Cardiac fibroblast (primary cell): ENCODE measurements around the gene LRGUK.

Experiments
- DNase-seq, 2 donors: peaks; one replicate each; pipeline versions ENCODE4 v3.0.0 to v3.0.0-alpha.2; 2010; ENCODE audit warnings: low read depth in 2 of 2
- H3K4me3 ChIP-seq, 2 donors: replicated peaks in 1 of 2; 1 replicate in 1 of 2; 2 replicates in 1 of 2; pipeline ENCODE4 v1.5.1; 2011; ENCODE audit warnings: low read depth in 2 of 2, low read length in 2 of 2, mild to moderate bottlenecking in 2 of 2, moderate library complexity in 1 of 2
- CTCF ChIP-seq: IDR thresholded peaks from one replicate; pipeline ENCODE4 v1.5.1; 2011; ENCODE audit warnings: low read depth, mild to moderate bottlenecking, low read length, inconsistent platforms

LRGUK gene

DNA sequence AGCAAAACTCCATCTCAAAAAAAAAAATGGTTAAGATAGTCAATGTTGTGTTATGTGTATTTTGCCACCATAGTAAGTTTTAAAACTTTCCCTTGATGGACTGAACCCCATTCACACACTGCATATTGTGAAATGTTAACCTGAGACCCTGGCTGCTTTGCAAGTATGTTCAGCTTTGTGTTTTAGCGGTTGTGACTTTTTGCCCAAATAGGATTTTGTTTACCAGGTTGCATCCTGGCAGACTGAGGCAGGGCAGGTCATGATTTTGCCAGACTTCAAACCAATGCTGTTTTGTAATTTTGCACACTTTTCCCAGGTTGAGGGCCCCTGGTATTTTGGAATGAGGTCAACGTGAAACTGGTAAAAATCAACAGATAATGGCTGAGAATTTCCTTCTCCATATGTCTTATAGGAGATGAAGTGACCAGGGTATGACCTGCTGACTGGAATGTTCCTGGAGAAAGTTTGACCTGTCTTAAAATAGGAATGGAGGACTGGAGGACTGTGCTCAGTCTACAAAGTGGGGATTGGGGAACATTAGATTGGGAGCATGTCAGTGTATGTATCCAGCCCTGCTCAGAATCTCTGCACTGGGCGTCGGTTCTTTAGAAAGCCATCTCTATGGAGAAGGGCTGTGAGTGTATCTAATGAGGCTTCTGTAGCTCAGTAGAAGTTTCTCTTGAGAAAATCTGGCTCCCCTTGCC lies 76.2 kb downstream of the LRGUK start:
- H3K4me3 ChIP-seq: no peak overlapping the region
- no peak for TF ChIP-seq CTCF
- DNase-seq: no peak

- DNase-seq: no peak
- TF ChIP-seq CTCF: no peak
These were observed 82.3 kb downstream of the LRGUK start for GRCh38 chr7:134209322-134210015.

DNA sequence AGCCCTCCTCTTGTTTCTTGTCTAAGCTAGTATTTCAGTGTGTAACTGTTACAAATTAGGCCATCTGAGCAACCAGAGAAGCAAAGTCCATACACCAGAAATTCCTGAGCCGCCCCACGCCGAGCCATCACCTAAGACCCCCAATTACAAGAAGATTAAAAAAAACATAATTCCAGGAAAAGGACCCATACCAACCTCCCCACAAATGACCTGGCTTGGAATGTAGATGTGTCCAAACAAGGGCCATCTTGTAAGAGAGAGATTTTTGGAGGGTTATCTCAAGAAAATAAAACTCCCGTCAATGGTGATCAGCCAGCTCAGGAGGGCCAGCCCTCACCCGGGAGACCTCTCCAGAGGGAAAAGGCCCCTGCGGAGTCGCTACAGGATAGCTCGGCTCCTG lies 83.1 kb downstream of the LRGUK start:
- no peak for DNase-seq
- no peak for TF ChIP-seq CTCF
- no peak overlapping the region for H3K4me3 ChIP-seq

More at GRCh38 chr7:134209322-134210015, 82.3 kb downstream of the LRGUK start:
- no peak overlapping the region for H3K4me3 ChIP-seq

GRCh38 chr7:134210976-134211663 lies 84.0 kb downstream of the LRGUK start:
- no peak for TF ChIP-seq CTCF
- no peak overlapping the region for H3K4me3 ChIP-seq
- DNase-seq: no peak

GRCh38 chr7:134211817-134212216 lies 84.7 kb downstream of the LRGUK start:
- TF ChIP-seq CTCF: no peak
- no peak for DNase-seq
- no peak overlapping the region for H3K4me3 ChIP-seq

- no peak overlapping the region for H3K4me3 ChIP-seq
- peak; percentile 2 to 6 for DNase-seq
- TF ChIP-seq CTCF: no peak
These were observed 85.7 kb downstream of the LRGUK start for GRCh38 chr7:134212576-134213546.
